LoVo (cell line): Measurements from ENCODE around the gene PRR5L.

Source experiments
- DNase-seq: peaks from one replicate; pipeline ENCODE4 v3.0.0-alpha.2; 2016; ENCODE audit warnings: low spot score

PRR5L gene

GRCh38 chr11:36295926-36296325 is at the start of gene PRR5L:
TSS of gene PRR5L (plus strand) at chr11:36296288. CDS start at chr11:36401122, 104,834 bp downstream.
- no peak for DNase-seq

- no peak for DNase-seq
These were observed 48.6 kb upstream of the PRR5L start for GRCh38 chr11:36247493-36247892.

- DNase-seq, result no peak
These were observed 47.7 kb upstream of the PRR5L start for GRCh38 chr11:36248436-36248835.

- no peak for DNase-seq
These were observed 46.8 kb upstream of the PRR5L start for GRCh38 chr11:36249246-36249645.

- DNase-seq, result no peak
These were observed 44.3 kb upstream of the PRR5L start for GRCh38 chr11:36251823-36252222.

- no peak for DNase-seq
These were observed 42.9 kb upstream of the PRR5L start for GRCh38 chr11:36253238-36253637.

GRCh38 chr11:36254713-36255112 is 41.4 kb upstream of the PRR5L start:
- peak; percentile 18 for DNase-seq

GRCh38 chr11:36257351-36257750 is 38.7 kb upstream of the PRR5L start:
- DNase-seq, result no peak

- DNase-seq, result peak; percentile 33
These were observed 37.2 kb upstream of the PRR5L start for GRCh38 chr11:36258730-36259360.

GRCh38 chr11:36261094-36261493 is 35.0 kb upstream of the PRR5L start:
- DNase-seq, result no peak

GRCh38 chr11:36264011-36264972 is 31.8 kb upstream of the PRR5L start:
- no peak for DNase-seq

- no peak for DNase-seq
These were observed 31.1 kb upstream of the PRR5L start for GRCh38 chr11:36264973-36265344.

GRCh38 chr11:36265793-36266628 is 30.1 kb upstream of the PRR5L start:
- DNase-seq, result peak; percentile 39

- DNase-seq, result no peak
These were observed 29.3 kb upstream of the PRR5L start for GRCh38 chr11:36266767-36267166.

GRCh38 chr11:36268337-36268985 is 27.6 kb upstream of the PRR5L start:
- DNase-seq, result no peak

GRCh38 chr11:36270701-36271100 is 25.4 kb upstream of the PRR5L start:
- no peak for DNase-seq

- DNase-seq, result no peak
These were observed 24.2 kb upstream of the PRR5L start for GRCh38 chr11:36271794-36272407.

- no peak for DNase-seq
These were observed 23.0 kb upstream of the PRR5L start for GRCh38 chr11:36273110-36273509.

GRCh38 chr11:36274414-36274813 is 21.7 kb upstream of the PRR5L start:
- no peak for DNase-seq

GRCh38 chr11:36278531-36279282 is 17.4 kb upstream of the PRR5L start:
- no peak for DNase-seq

GRCh38 chr11:36280531-36280930 is 15.6 kb upstream of the PRR5L start:
- no peak for DNase-seq
